ENCODE measurements around the gene RNF207. TPM values are rescaled to one million over a fixed set of nuclear protein-coding genes. Genes with fewer than 3 reads are reported as not detected.

The RNF207 gene
- total RNA-seq, 1 donor from 2014 or later: 3.1 TPM

DNA sequence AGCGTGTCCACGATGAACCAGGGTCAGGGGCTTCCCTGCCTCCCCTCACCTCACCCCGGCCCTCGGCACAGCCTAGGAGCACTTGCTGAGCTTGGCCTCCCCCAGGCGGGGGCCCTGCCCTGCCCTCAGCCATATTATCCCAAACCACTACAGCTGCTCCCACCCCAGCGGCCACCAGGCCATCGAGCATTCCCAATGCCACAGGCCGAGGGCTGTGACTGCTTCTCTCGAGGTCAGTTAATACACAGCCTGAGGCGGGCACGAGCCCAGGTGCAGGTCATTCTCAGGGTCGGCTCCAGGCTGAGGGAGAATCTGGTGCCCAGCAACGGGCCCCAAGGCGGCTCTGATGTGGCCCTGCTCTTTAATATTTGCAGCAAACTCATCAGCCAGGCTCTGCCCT lies 63.4 kb downstream of the RNF207 start:
- Histone ChIP-seq H2AFZ (replicated peaks) (no peak overlapping the region), H3K27ac (no peak overlapping the region), H3K79me2 (ENCODE audit: low read depth) (no peaks in the 10 kb centered on the region), H3K9me3 (ENCODE audit: low read depth) (no peaks in the 10 kb centered on the region), H3K4me3 (no peak overlapping the region), H4K20me1 (ENCODE audit: low read depth) (peaks cover 14% of the 10 kb centered on the region), H3K4me1 (peaks cover 16% of the 10 kb centered on the region), H3K27me3 (no peaks in the 10 kb centered on the region), H3K36me3 (no peaks in the 10 kb centered on the region), H3K9ac (no peak overlapping the region), H3F3A (ENCODE audit: low read depth) (peaks cover 12% of the 10 kb centered on the region), H3K4me2 (no peak overlapping the region)
- DNase-seq (ENCODE audit: low spot score): no peak
- Mint-ChIP-seq H3K27me3 (ENCODE audit: insufficient read depth, low read depth) (peaks cover 6% of the 10 kb centered on the region), H3K36me3 (no peaks in the 10 kb centered on the region), H3K27ac (no peak overlapping the region), H3K4me1 (peaks cover 64% of the 10 kb centered on the region), H3K4me3 (no peak overlapping the region), H3K9me3 (no peaks in the 10 kb centered on the region)
- TF ChIP-seq EZH2 (IDR thresholded peaks at IDR 0.05) (no peak), EZH2phosphoT487 (IDR thresholded peaks at IDR 0.05) (no peak)
- TF ChIP-seq, protein P1, sequence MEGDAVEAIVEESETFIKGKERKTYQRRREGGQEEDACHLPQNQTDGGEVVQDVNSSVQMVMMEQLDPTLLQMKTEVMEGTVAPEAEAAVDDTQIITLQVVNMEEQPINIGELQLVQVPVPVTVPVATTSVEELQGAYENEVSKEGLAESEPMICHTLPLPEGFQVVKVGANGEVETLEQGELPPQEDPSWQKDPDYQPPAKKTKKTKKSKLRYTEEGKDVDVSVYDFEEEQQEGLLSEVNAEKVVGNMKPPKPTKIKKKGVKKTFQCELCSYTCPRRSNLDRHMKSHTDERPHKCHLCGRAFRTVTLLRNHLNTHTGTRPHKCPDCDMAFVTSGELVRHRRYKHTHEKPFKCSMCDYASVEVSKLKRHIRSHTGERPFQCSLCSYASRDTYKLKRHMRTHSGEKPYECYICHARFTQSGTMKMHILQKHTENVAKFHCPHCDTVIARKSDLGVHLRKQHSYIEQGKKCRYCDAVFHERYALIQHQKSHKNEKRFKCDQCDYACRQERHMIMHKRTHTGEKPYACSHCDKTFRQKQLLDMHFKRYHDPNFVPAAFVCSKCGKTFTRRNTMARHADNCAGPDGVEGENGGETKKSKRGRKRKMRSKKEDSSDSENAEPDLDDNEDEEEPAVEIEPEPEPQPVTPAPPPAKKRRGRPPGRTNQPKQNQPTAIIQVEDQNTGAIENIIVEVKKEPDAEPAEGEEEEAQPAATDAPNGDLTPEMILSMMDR (IDR thresholded peaks at IDR 0.05): no peak

DNA sequence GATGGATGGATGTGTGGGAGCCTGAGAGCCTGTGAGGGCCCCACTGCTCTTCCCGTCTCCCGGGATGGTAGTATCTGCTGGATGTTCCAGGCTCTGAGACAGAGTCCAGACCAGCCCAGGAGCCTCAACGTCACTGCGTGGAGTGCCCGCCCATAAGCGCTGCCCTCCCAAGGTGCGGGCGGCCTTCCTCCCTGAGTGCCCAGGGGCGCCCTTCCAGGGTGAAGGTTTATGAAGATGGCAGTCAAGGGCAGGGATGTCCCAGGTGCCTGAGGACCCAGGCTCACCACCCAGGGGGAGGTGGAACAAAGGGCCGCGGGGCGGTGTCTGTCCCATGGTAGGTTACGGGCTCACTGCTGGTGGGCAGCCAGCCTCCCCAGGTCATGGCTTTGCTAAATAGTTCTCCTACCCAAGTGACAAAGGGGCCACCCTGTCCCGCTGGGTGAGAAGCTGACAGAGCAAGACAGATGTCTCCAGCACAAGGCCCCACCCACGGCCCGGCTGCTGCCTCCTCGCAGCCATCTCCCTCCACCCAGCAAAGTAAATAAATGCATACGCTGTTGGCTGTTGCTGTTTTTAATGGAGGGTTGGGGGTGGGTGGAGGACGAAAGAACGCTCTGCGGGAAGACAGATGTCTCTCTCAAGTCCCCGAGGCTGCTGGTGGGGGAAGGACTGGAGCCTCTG lies 63.9 kb downstream of the RNF207 start:
- Histone ChIP-seq H3K36me3 (no peaks in the 10 kb centered on the region), H3F3A (ENCODE audit: low read depth) (peaks cover 12% of the 10 kb centered on the region), H3K4me3 (no peak overlapping the region), H3K79me2 (ENCODE audit: low read depth) (no peaks in the 10 kb centered on the region), H2AFZ (replicated peaks) (no peak overlapping the region), H3K9ac (no peak overlapping the region), H3K4me1 (peaks cover 16% of the 10 kb centered on the region), H4K20me1 (ENCODE audit: low read depth) (peaks cover 14% of the 10 kb centered on the region), H3K27me3 (no peaks in the 10 kb centered on the region), H3K27ac (no peak overlapping the region), H3K9me3 (ENCODE audit: low read depth) (no peaks in the 10 kb centered on the region), H3K4me2 (no peak overlapping the region)
- Mint-ChIP-seq H3K9me3 (no peaks in the 10 kb centered on the region), H3K27ac (no peak overlapping the region), H3K4me1 (peaks cover 64% of the 10 kb centered on the region), H3K4me3 (no peak overlapping the region), H3K27me3 (ENCODE audit: insufficient read depth, low read depth) (peaks cover 6% of the 10 kb centered on the region), H3K36me3 (no peaks in the 10 kb centered on the region)
- DNase-seq (ENCODE audit: low spot score): no peak
- TF ChIP-seq, protein P1 (IDR thresholded peaks at IDR 0.05): no peak
- TF ChIP-seq EZH2phosphoT487 (IDR thresholded peaks at IDR 0.05): no peak

DNA sequence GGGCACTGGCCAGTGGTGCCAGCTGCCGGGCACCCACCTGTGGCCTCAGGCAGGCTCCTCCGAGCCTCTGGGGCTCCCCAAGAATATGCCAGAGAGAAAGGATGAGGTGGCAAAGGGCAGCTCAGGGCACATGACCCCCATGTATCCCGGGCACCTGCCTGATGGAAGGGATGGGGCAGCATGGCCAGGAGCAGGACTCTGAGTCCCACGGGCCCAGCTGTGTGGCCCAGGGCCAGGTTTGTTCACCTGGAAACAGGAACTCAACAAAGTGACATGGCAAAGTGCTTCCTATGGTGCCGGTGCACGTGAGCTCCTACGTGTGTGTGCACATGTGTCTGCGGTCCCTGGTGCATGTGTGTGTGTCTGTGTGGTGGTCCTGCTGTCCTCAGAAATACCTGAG lies 64.5 kb downstream of the RNF207 start:
- Mint-ChIP-seq H3K9me3 (no peaks in the 10 kb centered on the region), H3K4me1 (peaks cover 68% of the 10 kb centered on the region), H3K36me3 (no peaks in the 10 kb centered on the region), H3K27ac (no peak overlapping the region), H3K4me3 (no peak overlapping the region), H3K27me3 (ENCODE audit: insufficient read depth, low read depth) (peaks cover 6% of the 10 kb centered on the region)
- Histone ChIP-seq H3K4me2 (no peak overlapping the region), H4K20me1 (ENCODE audit: low read depth) (peaks cover 14% of the 10 kb centered on the region), H2AFZ (replicated peaks) (no peak overlapping the region), H3K27me3 (no peaks in the 10 kb centered on the region), H3K9ac (no peak overlapping the region), H3K36me3 (no peaks in the 10 kb centered on the region), H3K79me2 (ENCODE audit: low read depth) (no peaks in the 10 kb centered on the region), H3K4me1 (peaks cover 18% of the 10 kb centered on the region), H3K4me3 (no peak overlapping the region), H3K27ac (no peak overlapping the region), H3K9me3 (ENCODE audit: low read depth) (no peaks in the 10 kb centered on the region), H3F3A (ENCODE audit: low read depth) (peaks cover 12% of the 10 kb centered on the region)
- TF ChIP-seq EZH2phosphoT487 (IDR thresholded peaks at IDR 0.05) (no peak), EZH2 (IDR thresholded peaks at IDR 0.05) (no peak)
- TF ChIP-seq, protein P1 (IDR thresholded peaks at IDR 0.05): no peak
- DNase-seq (ENCODE audit: low spot score): no peak

Other genes starting within 250 kb of the RNF207 start
- 8.9 and 13.0 TPM in 2 replicates for gene NPHP4, start 213.7 kb upstream of the RNF207 start, total RNA-seq (ENCODE audit: low replicate concordance)
- gene KCNAB2, start 160.2 kb upstream of the RNF207 start, total RNA-seq (ENCODE audit: low replicate concordance): 2.2 and 8.5 TPM in 2 replicates
- gene CHD5, start 25.8 kb upstream of the RNF207 start, total RNA-seq (ENCODE audit: low replicate concordance): 0.17 and 0.22 TPM in 2 replicates
- 261 and 410 TPM in 2 replicates for gene RPL22, start 6.5 kb upstream of the RNF207 start, total RNA-seq (ENCODE audit: low replicate concordance)
- gene ICMT, start 29.8 kb downstream of the RNF207 start, total RNA-seq (ENCODE audit: low replicate concordance): 88.4 and 118 TPM in 2 replicates
- gene HES3, start 38.1 kb downstream of the RNF207 start, total RNA-seq (ENCODE audit: low replicate concordance): 5.5 and 22.2 TPM in 2 replicates
- 8.4 and 27.3 TPM in 2 replicates for gene GPR153, start 55.0 kb downstream of the RNF207 start, total RNA-seq (ENCODE audit: low replicate concordance)
- 19.6 and 44.9 TPM in 2 replicates for gene ACOT7, start 187.6 kb downstream of the RNF207 start, total RNA-seq (ENCODE audit: low replicate concordance)
- gene HES2, start 213.8 kb downstream of the RNF207 start, total RNA-seq (ENCODE audit: low replicate concordance): 0.04 and 0.22 TPM in 2 replicates
- 7.1 and 11.0 TPM in 2 replicates for gene ESPN, start 218.7 kb downstream of the RNF207 start, total RNA-seq (ENCODE audit: low replicate concordance)